HG03175 (cell line): ENCODE measurements around the gene CALB2.

Source experiments
- ATAC-seq: cut with Tn5 transposase; IDR thresholded peaks from one replicate; pipeline ENCODE4 v1.9.1; 2021; ENCODE audit warnings: mild to moderate bottlenecking, moderate library complexity; ENCODE audit not compliant: unreplicated experiment

CALB2 gene

GRCh38 chr16:71424626-71425025 lies 66.1 kb downstream of the CALB2 start:
- ATAC-seq = no peak

DNA sequence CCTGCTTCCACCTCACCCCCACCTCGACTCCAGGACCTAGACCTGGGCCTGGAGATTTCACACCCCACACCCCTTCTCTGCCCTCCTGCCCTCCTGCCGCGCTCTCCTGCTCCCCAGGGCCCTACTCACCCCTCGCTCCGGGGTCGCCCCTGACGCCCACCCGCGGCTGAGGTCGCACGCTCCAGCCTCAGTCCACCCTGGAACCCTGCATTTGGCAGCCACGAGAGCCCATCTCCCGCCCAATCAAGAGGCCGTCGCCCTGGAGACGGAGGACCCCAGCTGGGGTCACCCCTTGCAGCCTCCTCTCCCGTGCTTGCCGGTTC lies 67.2 kb downstream of the CALB2 start:
- no peak for ATAC-seq

DNA sequence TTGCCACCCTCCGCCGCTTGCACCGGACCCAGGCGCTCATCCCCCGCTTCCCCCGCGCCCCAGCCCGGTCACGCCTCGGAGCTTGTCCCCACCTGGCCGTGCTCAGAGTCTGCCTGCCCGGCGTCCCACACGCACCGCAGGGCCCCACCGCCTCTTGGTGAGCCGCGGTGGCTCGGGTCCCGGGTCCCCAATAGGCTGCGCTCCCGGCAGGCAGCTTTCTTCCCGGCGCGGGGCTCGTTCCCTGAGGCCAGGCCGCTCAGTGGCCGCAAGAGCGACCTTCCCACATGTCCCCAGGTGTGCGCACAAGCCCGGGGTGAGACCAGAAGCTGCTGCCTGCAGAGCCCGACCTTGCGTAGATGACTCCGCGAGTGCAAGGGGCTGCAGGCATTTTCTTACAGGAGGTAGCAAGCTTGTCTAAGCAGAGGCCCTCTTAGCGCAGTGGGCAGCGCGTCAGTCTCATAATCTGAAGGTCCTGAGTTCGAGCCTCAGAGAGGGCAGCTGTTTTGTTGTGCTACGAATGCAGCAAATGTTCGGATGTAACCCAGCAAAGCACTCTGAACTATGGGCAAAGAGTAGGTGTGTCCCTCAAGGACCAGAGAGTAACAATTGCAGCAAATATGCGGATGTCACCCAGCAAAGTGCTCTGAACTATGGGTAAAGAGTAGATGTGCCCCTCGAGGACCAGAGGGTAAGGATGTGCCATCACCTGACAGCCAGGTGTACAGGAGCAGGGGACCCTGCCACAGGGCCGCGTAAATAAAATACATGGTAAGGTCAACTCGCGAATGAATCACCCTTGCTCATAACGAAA lies 67.8 kb downstream of the CALB2 start:
- ATAC-seq = no peak

DNA sequence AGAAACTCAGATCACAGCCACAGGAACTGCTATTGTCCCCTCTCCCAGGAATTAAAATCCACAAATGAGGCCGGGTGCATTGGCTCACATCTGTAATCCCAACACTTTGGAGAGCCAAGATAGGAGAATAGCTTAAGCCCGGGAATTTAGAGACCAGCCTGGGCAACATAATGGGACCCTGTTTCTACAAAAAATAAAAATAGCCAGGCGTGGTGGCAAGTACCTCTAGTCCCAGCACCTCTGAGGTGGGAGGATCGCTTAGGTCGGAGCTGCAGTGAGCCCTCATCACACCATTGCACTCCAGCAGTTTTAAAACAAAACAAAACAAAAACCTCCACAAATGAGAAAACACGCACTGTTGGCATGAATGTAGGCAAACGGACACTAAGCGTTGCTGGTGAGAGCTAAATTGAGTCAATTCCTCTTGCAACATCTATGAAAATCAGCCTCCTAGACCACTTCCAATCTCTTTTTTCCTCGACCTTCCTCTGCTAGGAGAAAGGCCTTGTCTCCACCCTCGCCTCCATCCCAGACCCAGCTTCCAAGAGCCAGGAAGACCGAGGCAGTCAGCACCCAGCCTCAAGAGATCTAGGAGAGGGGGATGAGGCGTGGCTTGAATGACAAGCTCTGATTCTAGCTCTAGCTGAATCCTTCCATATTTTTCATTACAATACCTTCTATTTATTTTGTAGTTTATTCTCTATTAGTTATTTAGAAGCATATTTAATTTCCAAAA lies 68.5 kb downstream of the CALB2 start:
- ATAC-seq = no peak

DNA sequence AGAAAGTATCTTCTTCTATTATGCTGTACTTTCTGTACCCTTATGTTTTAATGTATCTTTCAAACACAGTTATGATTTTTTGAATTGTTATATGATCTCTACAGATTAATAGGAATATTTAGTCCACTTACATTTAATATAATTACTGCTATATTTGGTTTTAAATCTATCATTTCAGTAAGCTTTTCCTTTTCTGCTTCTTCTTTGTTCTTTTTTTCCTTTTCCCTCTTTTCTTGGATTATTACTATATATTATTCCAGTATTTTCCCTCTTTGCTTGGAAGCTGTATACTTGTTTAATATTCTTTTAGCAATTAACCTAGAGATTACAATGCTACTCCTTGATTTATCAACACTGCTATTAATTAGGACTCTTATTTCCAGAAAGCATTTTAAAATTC lies 69.9 kb downstream of the CALB2 start:
- ATAC-seq = no peak

DNA sequence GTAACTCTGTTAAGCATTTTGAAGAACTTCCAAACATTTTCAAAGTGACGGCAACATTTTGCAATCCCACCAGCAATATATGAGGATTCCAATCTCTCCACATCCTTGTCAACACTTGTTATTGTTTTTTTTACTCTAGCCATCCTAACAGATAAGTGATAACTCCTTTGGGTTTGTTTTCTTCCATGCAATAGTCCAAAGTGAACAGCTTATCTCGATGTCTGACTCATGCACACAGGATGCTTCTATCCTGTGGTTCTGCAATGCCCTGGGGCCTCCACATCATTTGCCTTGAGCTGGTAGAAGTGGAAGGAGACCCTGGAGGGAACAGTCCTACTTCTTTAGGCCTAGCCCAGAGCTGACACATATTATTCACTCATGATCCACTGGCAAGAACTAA lies 70.4 kb downstream of the CALB2 start:
- ATAC-seq = no peak

GRCh38 chr16:71429581-71429980 lies 71.1 kb downstream of the CALB2 start:
- no peak for ATAC-seq

DNA sequence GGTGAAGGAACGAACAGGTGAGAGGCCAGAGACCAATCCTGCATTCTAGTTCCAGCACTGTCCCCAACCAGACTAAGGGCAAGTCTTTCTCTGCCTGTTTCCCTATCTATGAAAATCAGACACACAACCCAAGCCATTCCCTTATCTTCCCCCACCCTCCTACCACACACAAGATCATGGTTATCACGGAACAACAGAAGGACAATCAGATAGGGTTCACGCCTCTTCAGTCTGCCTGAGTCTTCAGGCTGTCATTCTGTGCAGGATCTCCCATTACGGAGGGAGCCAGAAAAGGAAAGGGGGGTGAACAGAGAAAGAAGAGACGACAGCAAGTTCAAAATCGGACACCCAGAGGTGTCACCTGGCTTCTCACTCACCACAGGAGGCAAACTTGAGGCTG lies 72.2 kb downstream of the CALB2 start:
- no peak for ATAC-seq

GRCh38 chr16:71431176-71431575 lies 72.7 kb downstream of the CALB2 start:
- ATAC-seq = no peak

DNA sequence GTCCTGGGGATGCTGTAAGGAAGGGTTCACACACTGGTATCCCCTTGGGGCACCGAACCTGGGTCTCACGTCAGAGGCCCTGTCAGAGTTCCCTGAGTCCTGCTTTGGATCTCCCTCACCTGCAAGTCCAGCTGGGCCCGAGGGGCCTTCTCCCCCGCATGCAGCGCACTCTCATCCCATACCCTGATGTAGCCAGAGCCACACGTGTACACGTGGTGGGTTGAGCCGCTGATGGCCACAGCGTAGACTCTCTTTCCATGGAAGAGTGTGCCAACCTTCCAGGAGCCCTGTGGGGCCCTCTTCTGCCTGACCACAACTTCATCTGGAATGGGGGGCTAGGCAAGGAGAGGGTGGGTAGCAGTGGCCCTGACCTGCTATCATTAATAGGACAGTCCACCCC lies 73.5 kb downstream of the CALB2 start:
- no peak for ATAC-seq

DNA sequence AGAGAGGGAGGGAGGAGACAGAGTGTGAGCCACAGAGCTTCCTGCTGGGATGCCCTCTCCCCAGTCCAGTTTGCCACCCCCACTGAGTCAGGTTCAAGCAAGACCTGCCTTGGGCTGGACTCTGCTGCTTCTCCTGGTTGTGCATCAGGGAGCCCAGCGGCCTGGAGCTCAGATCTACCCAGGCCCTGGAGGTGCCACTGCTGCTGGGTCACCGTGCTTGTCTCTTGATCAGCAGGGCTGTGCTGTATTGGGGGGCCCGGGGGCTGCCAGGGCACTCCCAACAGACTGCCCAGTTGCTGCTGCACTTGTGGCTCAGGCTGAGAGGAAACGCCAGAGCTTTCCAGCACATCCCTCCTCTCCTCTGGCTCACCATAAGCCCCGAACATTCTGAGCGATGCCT lies 74.4 kb downstream of the CALB2 start:
- no peak for ATAC-seq

GRCh38 chr16:71436473-71436872 lies 78.0 kb downstream of the CALB2 start:
- no peak for ATAC-seq

- ATAC-seq = no peak
These were observed 81.0 kb downstream of the CALB2 start for GRCh38 chr16:71439523-71439922.
